GM12878 (cell line): Measurements from ENCODE around the gene ROCK2. TPM values are rescaled to one million over a fixed set of nuclear protein-coding genes. Genes with fewer than 3 reads are reported as not detected.

Experiments used
- ATAC-seq: fragments of 200-7000 bp; cut with Tn5 transposase; 3 replicates; pipeline ENCODE4 v1.9.1; 2020; ENCODE audit warnings: mild to moderate bottlenecking, moderate library complexity
- BruUV-seq: library from RNA; stranded (reverse); fragments of 400-500 nt; replicated peaks from 2 replicates; lab custom pipeline; 2021; lab: Mats Ljungman, UMichigan
- CTCF ChIA-PET: fragments of 300-600 bp; sonication (Branson Sonifier 250); formaldehyde crosslinking; extraction: SDS; loops from one replicate; lab custom pipeline; 2021; ENCODE audit warnings: inconsistent platforms; lab: Yijun Ruan, JAX
- POLR2A ChIA-PET: fragments of 350-600 bp; formaldehyde crosslinking; extraction: SDS; loops from one replicate; lab custom pipeline; 2021; ENCODE audit warnings: inconsistent platforms; lab: Charles Lee
- RAD21 ChIA-PET: fragments of 300-600 bp; sonication (Branson Sonifier 250); formaldehyde crosslinking; loops from one replicate; lab custom pipeline; 2023; ENCODE audit warnings: antibody characterized with exemption; ENCODE audit not compliant: unreplicated experiment; lab: Charles Lee
- SMC1A ChIA-PET: fragments of 300-600 bp; sonication (Branson Sonifier 250); formaldehyde crosslinking; loops from one replicate; lab custom pipeline; 2023; ENCODE audit not compliant: unreplicated experiment, uncharacterized antibody; lab: Charles Lee
- DNase-seq: peaks from one replicate; pipeline ENCODE4 v3.0.0-alpha.2; 2011; ENCODE audit warnings: low read depth, low spot score
- FAIRE-seq: peaks from 3 replicates; lab custom pipeline; 2011; peaks lifted over from hg19 to GRCh38; lab: Jason Lieb, UNC
- H2AFZ ChIP-seq: 2 replicates; pipeline ENCODE4 v1.6.0; 2011; ENCODE audit warnings: low read depth, low read length, control low read depth; ENCODE audit not compliant: control insufficient read depth
- H3K27ac ChIP-seq: 2 replicates; pipeline ENCODE4 v1.5.1; 2011; ENCODE audit warnings: control low read depth; ENCODE audit not compliant: control insufficient read depth, insufficient read depth
- H3K27me3 ChIP-seq, 2 experiments: replicated peaks in 1 of 2; 2 replicates each; pipeline versions ENCODE4 v1.6.0 to v1.6.1; 2011; ENCODE audit warnings: low read length in 1 of 2; ENCODE audit not compliant: control insufficient read depth in 2 of 2, insufficient read depth in 2 of 2
- H3K36me3 ChIP-seq, 2 experiments: 2 replicates each; pipeline ENCODE4 v1.5.1; 2011; ENCODE audit warnings: low read length in 1 of 2; ENCODE audit not compliant: control insufficient read depth in 2 of 2, insufficient read depth in 2 of 2
- H3K4me1 ChIP-seq: 2 replicates; pipeline ENCODE4 v1.6.1; 2011; ENCODE audit warnings: mild to moderate bottlenecking, low read length, moderate library complexity, mixed read lengths; ENCODE audit not compliant: control insufficient read depth, insufficient read depth
- H3K4me2 ChIP-seq: 2 replicates; pipeline ENCODE4 v1.6.0; 2011; ENCODE audit warnings: control low read depth; ENCODE audit not compliant: control insufficient read depth, insufficient read depth
- H3K4me3 ChIP-seq: fragments of 200-600 bp; sonication (generic); 2 replicates; pipeline ENCODE4 v1.5.1; 2016
- H3K79me2 ChIP-seq: 2 replicates; pipeline ENCODE4 v1.6.0; 2011; ENCODE audit warnings: low read length; ENCODE audit not compliant: control insufficient read depth, insufficient read depth
- H3K9ac ChIP-seq: 2 replicates; pipeline ENCODE4 v1.8.0; 2011; ENCODE audit warnings: low read length, control low read depth, mixed read lengths; ENCODE audit not compliant: control insufficient read depth, insufficient read depth
- H3K9me3 ChIP-seq: replicated peaks from 3 replicates; pipeline ENCODE4 v1.5.1; 2011; ENCODE audit warnings: mild to moderate bottlenecking, low read length; ENCODE audit not compliant: control insufficient read depth, insufficient read depth
- H4K20me1 ChIP-seq: 2 replicates; pipeline ENCODE4 v1.6.0; 2011; ENCODE audit not compliant: control insufficient read depth, insufficient read depth
- CBX3 ChIP-seq: fragments of 200-600 bp; sonication (generic); IDR thresholded peaks from 2 replicates; pipeline ENCODE4 v1.6.1; 2016; ENCODE audit warnings: low read depth, borderline replicate concordance
- CBX5 ChIP-seq: sonication (generic); IDR thresholded peaks from 2 replicates; pipeline ENCODE4 v1.6.1; 2016; ENCODE audit warnings: low read depth, moderate library complexity, mild to moderate bottlenecking, inconsistent platforms
- E2F8 ChIP-seq: fragments of 450-650 bp; IDR thresholded peaks from 2 replicates; pipeline ENCODE4 v1.6.1; 2018; ENCODE audit warnings: mild to moderate bottlenecking, low read depth, moderate library complexity; ENCODE audit not compliant: partially characterized antibody
- IRF3 ChIP-seq: fragments of 450-650 bp; IDR thresholded peaks from 2 replicates; pipeline ENCODE4 v1.6.1; 2014; ENCODE audit warnings: mild to moderate bottlenecking
- IRF4 ChIP-seq: IDR thresholded peaks from 2 replicates; pipeline ENCODE4 v1.6.1; 2011; ENCODE audit warnings: low read depth, low read length
- JUNB ChIP-seq: IDR thresholded peaks from 2 replicates; pipeline ENCODE4 v1.6.1; 2016; ENCODE audit warnings: antibody characterized with exemption, mild to moderate bottlenecking
- MXI1 ChIP-seq: fragments of 150-350 bp; IDR thresholded peaks from 2 replicates; pipeline ENCODE4 v1.6.1; 2011; ENCODE audit warnings: low read depth, mild to moderate bottlenecking, inconsistent platforms, low read length, improper control_type of control experiment
- MYB ChIP-seq: fragments of 150-350 bp; IDR thresholded peaks from 2 replicates; pipeline ENCODE4 v1.6.1; 2014; ENCODE audit warnings: mild to moderate bottlenecking, low read depth, low read length, borderline replicate concordance
- NFXL1 ChIP-seq: fragments of 450-650 bp; IDR thresholded peaks from 2 replicates; pipeline ENCODE4 v1.6.1; 2017; ENCODE audit warnings: antibody characterized with exemption, mild to moderate bottlenecking, borderline replicate concordance
- STAT3 ChIP-seq: IDR thresholded peaks from 2 replicates; pipeline ENCODE4 v1.6.1; 2011; ENCODE audit warnings: low read depth, low read length, improper control_type of control experiment
- ZBTB33 ChIP-seq: fragments of 450-650 bp; IDR thresholded peaks from 2 replicates; pipeline ENCODE4 v1.6.1; 2017; ENCODE audit warnings: mild to moderate bottlenecking
- WGBS: methylation state at CpG from one replicate; pipeline ENCODE4 v1.1.6; 2016; ENCODE audit warnings: low lambda C conversion rate; ENCODE audit not compliant: insufficient replicate concordance, insufficient coverage; ENCODE audit errors: missing lambda C conversion rate; 5-methylcytosine and 5-hydroxymethylcytosine counted together
- in situ Hi-C: fragments of 300-500 bp; cut with MboI; formaldehyde crosslinking; loops from 9 replicates; pipeline ENCODE4 v1.14.3; 2018; ENCODE audit warnings: mixed read lengths
- intact Hi-C: fragments of 100-400 bp; cut with micrococcal nuclease; formaldehyde crosslinking; loops from one replicate; pipeline ENCODE4 v1.14.2; 2022; ENCODE audit not compliant: unreplicated experiment
- polyA plus RNA-seq, 11 experiments: library from polyadenylated mRNA; depleted of rRNA in 4 of 11; unstranded in 6 of 11; stranded (reverse) in 5 of 11; fragments of >200 nt; fragmentation: Nextera tagmentation in 4 of 11; fragmentation: Illumina TruSeq in 1 of 11; extraction: Ambion mirVana in 4 of 11; extraction: Trizol in 1 of 11; gene quantifications; 1 replicate in 1 of 11; 2 replicates in 10 of 11; pipeline versions ENCODE4 v1.2.1 to v1.2.3, GENCODE V29; 2011 to 2016; ENCODE audit warnings: inconsistent platforms in 2 of 11, missing spikeins in 2 of 11, low read depth in 1 of 11
- total RNA-seq, 4 experiments: library from RNA; depleted of rRNA in 3 of 4; stranded (reverse); fragments of >200 nt in 3 of 4; fragmentation: Illumina TruSeq in 1 of 4; extraction: Trizol in 1 of 4; gene quantifications; 2 replicates each; pipeline versions ENCODE4 v1.2.1 to v1.2.3, GENCODE V29; 2013 to 2021

ROCK2 gene
- total and polyA plus RNA-seq, 10 of the 15 experiments (the other 5 are each of a cell fraction or from before 2014, with no cell fraction given), result 4.6 to 22.1 (median 8.3) TPM

GRCh38 chr2:11303290-11304013 is 41.0 kb downstream of the ROCK2 start (continued):
- TF ChIP-seq E2F8 (no peak), STAT3 (no peak), NFXL1 (no peak), IRF3 (no peak), MYB (no peak)

GRCh38 chr2:11299439-11299838 is 45.0 kb downstream of the ROCK2 start:
- ChIA-PET POLR2A (no interaction called here), RAD21 (no interaction called here), SMC1A (no interaction called here), CTCF (no interaction called here)
- intact Hi-C loops, result no loop called here
- ATAC-seq (no peak), DNase-seq (no peak), FAIRE-seq (no peak)
- Histone ChIP-seq H3K27ac (no peak overlapping the region), H3K27me3 (no peaks in the 10 kb centered on the region), H3K4me3 (no peak overlapping the region), H3K36me3 (no peaks in the 10 kb centered on the region), H3K9me3 (no peaks in the 10 kb centered on the region), H3K4me2 (no peak overlapping the region), H3K9ac (no peak overlapping the region), H3K79me2 (no peaks in the 10 kb centered on the region; the same call in none of the 2 replicates), H3K4me1 (no peaks in the 10 kb centered on the region), H2AFZ (no peak overlapping the region), H4K20me1 (no peaks in the 10 kb centered on the region)
- TF ChIP-seq IRF4 (no peak), MXI1 (no peak), CBX3 (no peak), ZBTB33 (no peak), CBX5 (no peak), JUNB (no peak), IRF3 (no peak)
- BruUV-seq, result no TSS peak
- WGBS, result 82% methylated on average over 6 of the region's 6 CpGs
- in situ Hi-C loops, result no loop called here
